Medulla oblongata (tissue), 1 donor: ENCODE results near the gene ERMP1.
A peak's percentile ranks its signal among the peaks of the same experiment; 100 is the strongest.
"Not testable (repeated sequence)": the region's sequence is repeated elsewhere in the genome, so short reads cannot be mapped to it uniquely, and the experiment has no call there.

Source experiments
- DNase-seq: peaks from one replicate; pipeline ENCODE4 v3.0.0-alpha.2; 2015; ENCODE audit errors: extremely low spot score

The ERMP1 gene

GRCh38 chr9:5820425-5820824 lies 12.5 kb downstream of the ERMP1 start:
- no peak for DNase-seq

DNA sequence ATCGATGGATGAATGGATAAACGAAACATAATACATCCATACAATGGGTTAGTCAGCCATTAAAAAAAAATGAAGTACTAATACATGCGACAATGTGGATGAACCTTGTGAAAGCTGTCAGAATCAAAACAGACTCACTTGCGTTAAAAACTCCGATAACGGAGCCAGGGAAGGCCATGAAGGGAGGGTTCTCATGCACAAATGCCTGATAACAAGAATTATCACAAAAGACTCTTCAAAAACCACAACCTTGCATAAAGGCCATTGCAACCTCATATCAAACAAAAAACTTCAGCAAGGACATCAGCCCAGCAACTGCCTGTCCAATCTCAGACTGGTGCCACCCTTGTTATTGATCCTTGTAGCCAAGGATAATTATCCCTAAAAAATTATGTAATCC lies 13.7 kb downstream of the ERMP1 start:
- DNase-seq, result no peak

- no peak for DNase-seq
Observed at GRCh38 chr9:5818424-5819142, 14.3 kb downstream of the ERMP1 start.

DNA sequence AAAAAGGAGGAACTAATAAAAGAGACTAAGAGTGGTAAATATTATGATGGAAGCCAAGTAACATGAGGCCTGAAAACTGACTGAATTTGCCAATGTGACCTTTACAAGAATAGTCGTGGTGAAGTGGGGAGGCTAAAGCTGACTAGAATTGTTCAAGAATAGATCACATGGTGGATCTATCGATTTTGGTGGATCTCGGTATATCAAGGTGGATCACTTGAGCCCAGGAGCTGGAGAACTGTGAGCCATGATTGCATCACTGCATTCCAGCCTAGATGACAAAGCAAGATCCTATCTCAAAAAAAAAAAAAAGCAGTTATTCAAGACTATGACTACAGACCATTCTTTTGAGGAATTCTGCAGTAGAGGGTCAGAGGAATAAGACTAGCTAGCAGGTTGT lies 15.1 kb downstream of the ERMP1 start:
- no peak for DNase-seq

DNA sequence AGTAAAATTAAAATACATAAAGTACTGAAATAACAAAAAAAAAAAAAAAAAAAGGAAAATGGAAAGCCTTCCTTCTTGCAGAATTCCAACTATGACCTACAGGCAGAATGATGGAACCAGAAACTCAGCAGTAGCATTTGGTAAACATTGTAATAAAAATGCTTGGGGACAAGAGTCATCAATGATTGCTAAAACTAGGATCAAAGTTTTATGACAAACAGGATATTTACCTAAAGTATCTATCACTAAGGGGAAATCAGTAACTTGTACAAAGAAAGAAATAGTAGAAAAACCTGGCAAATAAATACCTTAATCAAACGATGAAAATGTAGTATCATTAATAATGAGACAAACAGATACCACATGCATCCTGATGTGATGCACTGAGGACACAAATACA lies 17.5 kb downstream of the ERMP1 start:
- DNase-seq, result no peak

- no peak for DNase-seq
Observed at GRCh38 chr9:5813824-5814223, 19.1 kb downstream of the ERMP1 start.

GRCh38 chr9:5811751-5812150 lies 21.2 kb downstream of the ERMP1 start:
- DNase-seq, result no peak

- DNase-seq, result no peak
Observed at GRCh38 chr9:5805478-5805877, 27.4 kb downstream of the ERMP1 start.

DNA sequence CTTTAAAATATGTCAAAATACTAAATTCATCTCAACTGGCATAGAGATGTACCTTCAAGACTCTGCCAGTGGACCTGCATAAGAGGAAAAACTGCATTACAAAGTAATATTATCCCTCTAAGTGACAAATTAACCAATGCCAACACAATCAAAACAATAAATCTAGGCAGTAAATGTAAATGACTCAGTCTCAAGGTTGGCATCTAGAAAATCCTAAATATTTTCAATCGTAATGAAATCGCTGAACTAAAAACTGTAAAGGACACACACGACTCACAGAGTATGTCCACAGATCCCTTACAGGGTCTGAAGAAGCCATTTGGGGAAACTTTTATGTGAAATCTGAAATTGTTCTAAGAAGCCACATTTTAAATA lies 31.2 kb downstream of the ERMP1 start:
- DNase-seq, result no peak

DNA sequence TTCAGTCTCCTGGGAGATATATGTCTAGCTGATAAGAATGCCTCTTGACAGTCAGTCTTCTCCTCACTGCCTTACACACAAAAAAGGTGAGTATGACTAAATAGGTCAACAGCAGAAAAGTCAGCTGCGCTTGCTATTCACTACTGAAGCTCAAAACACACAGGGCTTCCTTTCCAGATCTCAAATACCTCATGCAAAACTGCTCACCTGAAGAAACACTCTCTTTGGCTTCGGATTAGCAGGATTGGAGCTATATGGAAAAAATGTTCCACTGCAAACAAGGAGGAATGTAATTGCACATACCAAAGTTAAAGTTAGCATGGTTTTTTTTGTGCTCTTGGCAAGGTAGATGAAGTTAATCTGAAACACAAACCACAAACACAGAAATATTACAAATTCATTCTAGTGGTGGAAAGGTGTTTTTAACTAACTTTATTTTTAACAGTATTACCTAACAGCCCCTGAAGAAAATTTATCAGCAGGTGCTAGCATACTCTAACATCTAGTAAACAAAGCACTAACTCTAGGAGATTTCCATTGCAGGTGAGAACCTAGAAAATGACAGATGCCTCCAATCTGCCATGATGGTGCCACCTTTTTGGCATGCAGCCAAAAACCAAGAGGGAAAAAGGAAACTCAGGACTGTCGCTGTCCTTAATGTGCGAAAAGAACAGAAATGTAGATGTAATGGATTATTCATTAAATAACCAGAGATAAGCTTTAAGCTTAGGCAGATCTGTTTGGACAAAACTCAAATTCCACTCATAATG lies 31.8 kb downstream of the ERMP1 start:
- no peak for DNase-seq

GRCh38 chr9:5800378-5800777 lies 32.5 kb downstream of the ERMP1 start:
- not testable (repeated sequence) for DNase-seq

DNA sequence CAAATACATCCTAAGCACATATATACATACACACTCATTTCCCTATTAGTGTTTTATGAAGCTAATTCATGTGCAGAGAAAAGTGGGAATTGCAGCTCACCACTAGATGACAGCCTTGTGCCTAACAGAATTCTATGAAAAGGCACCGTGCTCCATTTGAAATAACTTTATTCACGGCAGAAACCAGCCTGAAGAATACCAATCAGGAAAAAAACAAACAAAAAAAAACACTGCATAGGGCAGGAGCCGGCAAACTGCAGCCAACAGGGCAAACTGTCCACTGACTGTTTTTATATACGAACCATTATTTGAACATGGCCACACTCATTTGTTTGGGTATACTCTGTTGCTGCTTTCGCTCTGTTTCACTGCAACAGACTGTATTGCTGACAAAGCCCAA lies 33.6 kb downstream of the ERMP1 start:
- DNase-seq, result peak; percentile 78

DNA sequence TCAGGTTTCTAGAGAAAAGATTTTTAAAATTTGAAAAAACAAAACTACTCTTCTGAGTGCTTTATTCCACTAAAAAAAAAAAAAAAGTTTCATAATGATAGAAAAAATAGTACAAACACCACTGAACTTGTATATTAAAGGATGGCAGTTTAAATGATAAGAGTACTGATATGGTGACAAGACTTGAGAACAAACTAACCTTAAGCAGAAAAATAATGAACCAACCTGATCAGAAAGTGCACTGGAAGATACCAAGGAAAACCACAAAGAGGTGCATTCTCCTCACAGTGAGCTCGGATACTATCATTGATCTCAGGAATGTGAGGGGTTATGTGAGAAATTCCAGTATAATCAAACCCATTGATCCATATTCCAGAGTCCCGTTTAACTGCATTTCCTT lies 34.3 kb downstream of the ERMP1 start:
- no peak for DNase-seq

GRCh38 chr9:5796298-5796697 lies 36.6 kb downstream of the ERMP1 start:
- DNase-seq, result no peak

DNA sequence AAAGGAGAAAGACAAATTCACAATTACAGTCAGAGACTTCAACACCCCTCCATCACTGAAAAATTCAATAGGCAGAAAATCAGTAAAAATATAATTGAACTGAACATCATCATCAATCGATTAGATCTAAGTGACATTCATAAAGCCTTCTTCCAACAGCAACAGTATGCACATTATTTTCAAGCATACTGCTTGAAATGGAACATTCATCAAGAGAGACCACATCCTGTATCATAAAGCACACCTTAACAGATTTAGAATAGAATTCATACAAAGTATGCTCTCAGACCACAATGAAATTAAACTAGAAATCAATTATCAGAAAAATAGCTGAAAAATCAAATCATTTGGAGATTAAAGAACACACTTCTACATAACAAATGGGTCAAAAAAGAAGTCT lies 39.1 kb downstream of the ERMP1 start:
- DNase-seq, result no peak

GRCh38 chr9:5791870-5792269 lies 41.0 kb downstream of the ERMP1 start:
- DNase-seq, result no peak

DNA sequence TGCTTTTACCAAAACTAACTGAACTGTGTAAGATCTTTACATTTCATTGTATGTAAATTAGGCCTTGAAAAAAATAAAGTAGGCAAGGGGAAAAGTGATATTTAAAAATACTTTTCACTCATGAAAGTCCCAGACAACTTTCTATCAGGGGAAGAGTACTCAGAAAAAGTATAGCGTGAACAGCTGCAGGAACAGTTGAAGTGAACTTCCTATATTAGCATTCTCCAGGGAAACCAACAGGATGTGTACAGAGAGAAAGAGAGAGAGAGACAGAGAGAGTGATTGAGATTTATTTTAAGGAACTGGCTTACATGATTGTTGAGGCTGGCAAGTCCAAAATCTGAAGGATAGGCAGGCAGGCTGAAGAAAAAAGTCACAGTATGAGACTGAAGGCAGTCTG lies 42.0 kb downstream of the ERMP1 start:
- DNase-seq, result no peak

GRCh38 chr9:5789489-5789888 lies 43.4 kb downstream of the ERMP1 start:
- DNase-seq, result no peak

GRCh38 chr9:5787759-5788302 lies 45.1 kb downstream of the ERMP1 start:
- no peak for DNase-seq

GRCh38 chr9:5787220-5787619 lies 45.7 kb downstream of the ERMP1 start:
- no peak for DNase-seq

DNA sequence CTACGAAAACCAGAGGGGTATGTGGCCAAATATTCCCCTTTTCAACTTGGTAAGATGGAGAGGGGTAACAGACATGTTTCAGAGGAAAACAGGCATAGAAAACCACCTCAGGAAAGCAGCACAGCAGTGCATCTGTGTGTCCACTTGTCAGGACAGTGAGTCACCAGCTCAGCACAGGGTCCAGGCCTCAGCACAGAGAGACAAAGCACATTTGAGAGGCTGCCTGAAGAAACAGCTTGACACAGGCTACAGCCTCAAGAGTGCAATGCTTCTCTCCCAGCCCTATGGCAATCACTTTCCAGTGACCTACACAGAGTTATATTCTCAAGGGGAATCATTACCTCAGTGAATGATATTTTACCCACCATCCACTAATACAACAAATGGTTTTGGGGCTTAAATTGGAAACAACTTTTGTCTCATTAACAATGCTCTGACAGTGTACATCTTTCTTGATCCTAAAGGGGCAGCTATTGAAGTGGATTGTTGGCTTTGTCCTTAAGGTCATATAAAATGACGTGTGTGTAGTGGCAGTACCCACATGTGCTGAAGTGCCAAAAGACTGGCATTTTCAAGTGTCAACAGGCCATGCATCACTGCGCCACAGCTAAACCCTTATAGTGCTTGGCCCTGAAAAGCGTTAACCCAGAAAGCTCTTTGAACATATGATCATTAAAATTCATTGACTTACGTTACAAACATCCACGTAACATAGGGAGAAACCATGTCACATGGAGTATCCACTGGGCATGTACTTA lies 46.4 kb downstream of the ERMP1 start:
- peak; percentile 72 for DNase-seq

GRCh38 chr9:5784526-5785315 lies 48.2 kb downstream of the ERMP1 start:
- DNase-seq, result no peak
